Psoas muscle (tissue), 8 donors: ENCODE results near the gene INSC. TPM values are rescaled to one million over a fixed set of nuclear protein-coding genes. Genes with fewer than 3 reads are reported as not detected.
"Not testable (repeated sequence)": the region's sequence is repeated elsewhere in the genome, so short reads cannot be mapped to it uniquely, and the experiment has no call there.

Source experiments
- ATAC-seq, 4 donors: fragments of 200-7000 bp; cut with Tn5 transposase; one replicate each; pipeline ENCODE4 v1.9.1; 2020; ENCODE audit warnings: moderate library complexity in 3 of 4, mild to moderate bottlenecking in 2 of 4
- DNase-seq, 2 donors: peaks; one replicate each; pipeline ENCODE4 v3.0.0-alpha.2; 2020
- H3K27ac ChIP-seq: fragments of 200-600 bp; one replicate; pipeline ENCODE4 v1.8.0; 2022
- H3K27me3 ChIP-seq, 3 donors: fragments of 200-600 bp in 1 of 3; one replicate each; pipeline versions ENCODE4 v1.6.1 to v1.8.0; 2013 to 2022; ENCODE audit warnings: low read length in 2 of 3, mild to moderate bottlenecking in 2 of 3, moderate library complexity in 1 of 3; ENCODE audit not compliant: insufficient read depth in 3 of 3
- H3K36me3 ChIP-seq, 2 donors: fragments of 200-600 bp in 1 of 2; one replicate each; pipeline versions ENCODE4 v1.6.1 to v1.8.0; 2013 to 2022; ENCODE audit warnings: low read depth in 1 of 2, mild to moderate bottlenecking in 1 of 2, moderate library complexity in 1 of 2; ENCODE audit not compliant: insufficient read depth in 1 of 2
- H3K4me1 ChIP-seq: fragments of 200-600 bp; one replicate; pipeline ENCODE4 v1.8.0; 2022
- H3K4me3 ChIP-seq: fragments of 200-600 bp; one replicate; pipeline ENCODE4 v1.8.0; 2022; ENCODE audit warnings: mild to moderate bottlenecking
- H3K9me3 ChIP-seq: fragments of 200-600 bp; one replicate; pipeline ENCODE4 v1.8.0; 2022
- WGBS, 3 donors: extraction: QIAGEN DNeasy Blood & Tissue Kit; methylation state at CpG; one replicate each; pipeline versions ENCODE4 v1.1.6 to v1.1.7; 2013; 5-methylcytosine and 5-hydroxymethylcytosine counted together
- intact Hi-C, 2 donors: fragments of 100-400 bp; cut with DNase I; formaldehyde crosslinking; loops; one replicate each; pipeline versions ENCODE4 v1.11.0 to v1.14.2; 2022
- long read RNA-seq, 2 donors: library from polyadenylated mRNA; unstranded; transcript quantifications; one replicate each; pipeline ENCODE4 v2.0.0, GENCODE V29; 2021
- polyA plus RNA-seq, 3 donors: library from polyadenylated mRNA; stranded (reverse); fragments of 200-250 nt; gene quantifications; one replicate each; pipeline ENCODE4 v1.2.3, GENCODE V29; 2013
- total RNA-seq, 4 donors: library from RNA; stranded (reverse); fragmentation: NEBNext Ultra II Directional in 2 of 4; extraction: Animal tissue kit (Norgen Biotek cat#: 25700) in 2 of 4; gene quantifications; one replicate each; pipeline versions ENCODE4 v1.2.1 to v1.2.4, GENCODE V29; 2021 to 2023
- TF ChIP-seq, protein P1 (sequence below): fragments of 200-600 bp; IDR thresholded peaks from one replicate; pipeline ENCODE4 v1.8.0; 2022; ENCODE audit warnings: antibody characterized with exemption
- donor health status: healthy with polysubstance abuse.
- donor health status: DM: no; HTN: no; CAD: no; lungs with moderate emphysema.
- donor health status: Bipolar disorder and iron deficiency.
- donor health status: healthy.
- donor health status: DM: yes; HTN: yes; CAD: no.
- donor health status: DM: no; HTN: no; CAD: no.
- donor health status: DM: no; HTN: no; CAD: no.
- donor health status: DM: yes; HTN: yes; CAD: no.

The INSC gene
- total RNA-seq (not detected), polyA plus RNA-seq (1 to 10 TPM in 1 of 3 donors, under 1 TPM in 1, not detected in 1; 0.04 to 1.2 TPM)
- long read RNA-seq, donor 1: 0 reads
- long read RNA-seq, donor 2: 0 reads

DNA sequence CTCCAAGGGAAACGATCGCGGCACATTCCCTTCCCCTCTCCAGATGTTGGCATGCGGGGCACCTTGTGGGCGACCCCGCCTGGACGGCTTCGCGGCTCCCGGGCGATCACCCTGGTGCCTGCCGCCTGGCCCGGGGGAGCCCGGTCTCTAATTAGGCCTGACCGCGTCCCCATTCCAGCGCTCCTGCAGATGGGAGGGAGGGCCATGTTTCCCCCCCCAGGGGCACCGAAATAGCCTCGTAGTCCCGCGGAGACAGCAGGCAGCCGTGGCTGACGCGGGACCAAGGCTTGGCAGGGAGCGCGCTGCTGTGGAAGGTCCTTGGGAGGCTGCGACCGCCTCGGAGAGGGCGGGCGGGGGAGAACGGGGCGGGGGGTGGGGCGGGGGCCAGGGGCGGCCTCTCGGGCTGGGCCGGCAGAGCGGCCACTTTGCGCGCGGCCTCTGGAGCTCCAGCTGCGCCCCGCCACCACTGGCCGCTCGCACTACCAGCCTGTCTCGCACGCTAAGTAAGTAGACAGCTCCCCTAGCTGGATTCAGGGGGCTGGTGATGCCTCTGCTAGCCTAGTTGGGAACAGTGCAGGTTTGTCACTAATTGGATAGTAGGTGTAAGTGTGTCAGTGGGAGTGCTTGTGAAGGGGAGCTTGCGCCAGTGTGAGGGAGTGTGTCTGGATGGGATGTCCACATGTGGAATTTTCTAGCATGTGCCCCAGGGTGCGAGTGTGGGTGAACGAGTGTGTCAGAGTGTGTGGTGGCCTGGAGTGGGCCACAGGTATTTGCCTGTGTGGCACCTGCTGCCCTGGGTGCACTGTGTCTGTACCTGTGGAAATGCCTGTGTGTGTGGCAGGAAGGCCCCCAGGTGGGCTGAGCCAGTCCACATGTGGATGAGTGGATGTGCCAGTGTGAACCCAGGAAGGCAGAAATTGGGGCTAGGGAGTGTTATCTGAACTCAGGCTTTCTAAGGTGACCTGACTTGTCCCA lies at the start of gene INSC:
Gene INSC (plus strand): TSS at position 423 of the 975 bp plus-strand sequence. CDS start 34,252 bp downstream, outside the sequence.
- peaks cover 0 to 30% (median 6%) of the 10 kb centered on the region in 3 donors for H3K27me3 ChIP-seq
- WGBS, 3 donors: 5 to 8% (median 5%) methylated on average over 42 to 50 of the region's 50 CpGs
- peak within 1 kb of the TSS; percentile 42 for H3K4me3 ChIP-seq
- DNase-seq (no peak), ATAC-seq (peak in 1 of 4 donors; percentile 19)
- H3K36me3 ChIP-seq: no peaks in the 10 kb centered on the region
- intact Hi-C loops: no loop called here
- no peaks in the 10 kb centered on the region for H3K9me3 ChIP-seq
- TF ChIP-seq, protein P1, sequence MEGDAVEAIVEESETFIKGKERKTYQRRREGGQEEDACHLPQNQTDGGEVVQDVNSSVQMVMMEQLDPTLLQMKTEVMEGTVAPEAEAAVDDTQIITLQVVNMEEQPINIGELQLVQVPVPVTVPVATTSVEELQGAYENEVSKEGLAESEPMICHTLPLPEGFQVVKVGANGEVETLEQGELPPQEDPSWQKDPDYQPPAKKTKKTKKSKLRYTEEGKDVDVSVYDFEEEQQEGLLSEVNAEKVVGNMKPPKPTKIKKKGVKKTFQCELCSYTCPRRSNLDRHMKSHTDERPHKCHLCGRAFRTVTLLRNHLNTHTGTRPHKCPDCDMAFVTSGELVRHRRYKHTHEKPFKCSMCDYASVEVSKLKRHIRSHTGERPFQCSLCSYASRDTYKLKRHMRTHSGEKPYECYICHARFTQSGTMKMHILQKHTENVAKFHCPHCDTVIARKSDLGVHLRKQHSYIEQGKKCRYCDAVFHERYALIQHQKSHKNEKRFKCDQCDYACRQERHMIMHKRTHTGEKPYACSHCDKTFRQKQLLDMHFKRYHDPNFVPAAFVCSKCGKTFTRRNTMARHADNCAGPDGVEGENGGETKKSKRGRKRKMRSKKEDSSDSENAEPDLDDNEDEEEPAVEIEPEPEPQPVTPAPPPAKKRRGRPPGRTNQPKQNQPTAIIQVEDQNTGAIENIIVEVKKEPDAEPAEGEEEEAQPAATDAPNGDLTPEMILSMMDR: no peak
- H3K27ac ChIP-seq: no peak within 1 kb of the TSS
- H3K4me1 ChIP-seq: peaks cover 5% of the 10 kb centered on the region

GRCh38 chr11:15069751-15070150 lies 45.0 kb upstream of the INSC start:
- not testable (repeated sequence) for H3K27ac ChIP-seq, H3K4me3 ChIP-seq, DNase-seq, ATAC-seq, H3K36me3 ChIP-seq, H3K4me1 ChIP-seq, H3K9me3 ChIP-seq
- intact Hi-C loops: loop anchor here in 1 of 2 donors (10.0 kb wide), 1 partner anchor 275 kb away; no protein-coding TSS in a partner anchor
- 79 to 91% (median 82%) methylated on average over 7 of the region's 7 CpGs for WGBS, 3 donors
- H3K27me3 ChIP-seq: peaks cover 3 to 30% (median 19%) of the 10 kb centered on the region in 3 donors

DNA sequence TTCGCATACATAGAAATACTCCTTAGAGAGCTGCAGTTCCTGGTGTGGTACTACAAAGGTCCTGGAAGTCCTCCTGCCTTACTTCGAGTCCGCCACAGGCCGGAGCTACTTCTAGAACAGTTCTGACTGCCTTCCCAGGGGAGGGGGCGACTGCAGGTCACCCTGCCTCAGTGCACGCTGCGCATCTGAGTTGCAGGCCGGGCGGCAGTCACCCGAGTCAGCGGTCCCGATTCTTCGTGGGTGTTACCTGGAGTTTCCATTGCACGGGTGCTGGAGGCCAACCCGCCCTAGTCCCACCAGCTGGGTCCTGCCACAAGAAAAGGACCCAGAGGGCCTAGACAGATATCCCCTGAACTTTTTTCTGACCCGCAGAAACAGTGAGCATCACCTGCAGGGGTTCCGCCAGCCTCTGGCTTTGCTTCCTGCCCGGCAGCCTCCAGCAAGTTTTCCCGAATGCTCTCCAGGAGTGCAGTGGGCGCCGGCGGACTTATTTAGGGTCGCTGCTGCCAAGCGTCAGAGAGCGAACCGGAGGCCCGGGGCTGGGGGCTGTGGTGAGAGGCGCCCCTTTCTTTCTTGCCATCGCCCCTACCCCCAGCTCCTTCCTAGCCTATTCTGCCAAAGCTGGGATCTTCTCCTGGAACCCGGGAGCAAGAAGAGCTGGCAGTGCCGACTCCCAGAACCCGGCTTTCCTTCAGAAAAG lies 43.0 kb upstream of the INSC start:
- Histone ChIP-seq H3K4me1 (peaks cover 9% of the 10 kb centered on the region), H3K9me3 (no peaks in the 10 kb centered on the region), H3K36me3 (no peaks in the 10 kb centered on the region), H3K27me3 (peaks cover 3 to 44% (median 20%) of the 10 kb centered on the region in 3 donors), H3K27ac (no peak overlapping the region), H3K4me3 (no peak overlapping the region)
- ATAC-seq (no peak), DNase-seq (no peak)
- WGBS, 3 donors: 91 to 92% (median 91%) methylated on average over 32 of the region's 32 CpGs
- intact Hi-C loops: loop anchor here in 1 of 2 donors (10.0 kb wide), 1 partner anchor 277 kb away; no protein-coding TSS in a partner anchor
- TF ChIP-seq, protein P1: no peak

- no peaks in the 10 kb centered on the region for H3K36me3 ChIP-seq
- intact Hi-C loops: loop anchor here in 1 of 2 donors (10.0 kb wide), 1 partner anchor 278 kb away; no protein-coding TSS in a partner anchor
- H3K4me3 ChIP-seq: no peak overlapping the region
- peaks cover 3 to 52% (median 20%) of the 10 kb centered on the region in 3 donors for H3K27me3 ChIP-seq
- H3K4me1 ChIP-seq: peaks cover 9% of the 10 kb centered on the region
- TF ChIP-seq, protein P1: no peak
- DNase-seq (no peak), ATAC-seq (no peak)
- H3K9me3 ChIP-seq: no peaks in the 10 kb centered on the region
- WGBS, 3 donors: 60 to 70% (median 66%) methylated on average over 22 to 23 of the region's 23 CpGs
- no peak overlapping the region for H3K27ac ChIP-seq
Measured at GRCh38 chr11:15072551-15073143, 42.1 kb upstream of the INSC start.
